GM12874 (cell line): ENCODE results near the gene TMEM209.

Experiments
- TF ChIP-seq, protein P1 (sequence below): IDR thresholded peaks from 2 replicates; pipeline ENCODE4 v1.5.1; 2011; ENCODE audit warnings: low read depth, mild to moderate bottlenecking, control low read depth, low read length, moderate library complexity; ENCODE audit not compliant: insufficient read depth

TMEM209 gene

GRCh38 chr7:130218806-130219620, 13.8 kb upstream of the TMEM209 start:
- TF ChIP-seq, protein P1, sequence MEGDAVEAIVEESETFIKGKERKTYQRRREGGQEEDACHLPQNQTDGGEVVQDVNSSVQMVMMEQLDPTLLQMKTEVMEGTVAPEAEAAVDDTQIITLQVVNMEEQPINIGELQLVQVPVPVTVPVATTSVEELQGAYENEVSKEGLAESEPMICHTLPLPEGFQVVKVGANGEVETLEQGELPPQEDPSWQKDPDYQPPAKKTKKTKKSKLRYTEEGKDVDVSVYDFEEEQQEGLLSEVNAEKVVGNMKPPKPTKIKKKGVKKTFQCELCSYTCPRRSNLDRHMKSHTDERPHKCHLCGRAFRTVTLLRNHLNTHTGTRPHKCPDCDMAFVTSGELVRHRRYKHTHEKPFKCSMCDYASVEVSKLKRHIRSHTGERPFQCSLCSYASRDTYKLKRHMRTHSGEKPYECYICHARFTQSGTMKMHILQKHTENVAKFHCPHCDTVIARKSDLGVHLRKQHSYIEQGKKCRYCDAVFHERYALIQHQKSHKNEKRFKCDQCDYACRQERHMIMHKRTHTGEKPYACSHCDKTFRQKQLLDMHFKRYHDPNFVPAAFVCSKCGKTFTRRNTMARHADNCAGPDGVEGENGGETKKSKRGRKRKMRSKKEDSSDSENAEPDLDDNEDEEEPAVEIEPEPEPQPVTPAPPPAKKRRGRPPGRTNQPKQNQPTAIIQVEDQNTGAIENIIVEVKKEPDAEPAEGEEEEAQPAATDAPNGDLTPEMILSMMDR, result no peak

DNA sequence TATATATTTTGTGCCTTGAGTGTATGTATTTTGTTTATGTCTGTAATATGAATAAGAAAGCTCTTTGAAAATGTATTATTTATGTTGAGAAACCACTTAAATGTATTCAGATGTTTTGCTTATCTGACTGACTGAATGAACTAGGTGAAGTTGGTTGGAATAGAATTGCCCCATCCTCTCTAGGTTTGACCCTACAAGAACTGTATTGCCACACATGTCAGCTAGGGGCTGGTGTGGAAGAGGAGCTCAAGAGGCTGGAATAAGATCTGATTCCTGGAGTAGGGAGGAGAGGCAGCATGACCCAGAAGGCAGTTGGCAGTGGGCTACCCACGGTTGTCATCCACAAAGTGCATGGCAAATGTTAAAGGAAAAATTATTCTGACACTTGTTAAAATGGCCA, 11.5 kb upstream of the TMEM209 start:
- TF ChIP-seq, protein P1, result no peak

DNA sequence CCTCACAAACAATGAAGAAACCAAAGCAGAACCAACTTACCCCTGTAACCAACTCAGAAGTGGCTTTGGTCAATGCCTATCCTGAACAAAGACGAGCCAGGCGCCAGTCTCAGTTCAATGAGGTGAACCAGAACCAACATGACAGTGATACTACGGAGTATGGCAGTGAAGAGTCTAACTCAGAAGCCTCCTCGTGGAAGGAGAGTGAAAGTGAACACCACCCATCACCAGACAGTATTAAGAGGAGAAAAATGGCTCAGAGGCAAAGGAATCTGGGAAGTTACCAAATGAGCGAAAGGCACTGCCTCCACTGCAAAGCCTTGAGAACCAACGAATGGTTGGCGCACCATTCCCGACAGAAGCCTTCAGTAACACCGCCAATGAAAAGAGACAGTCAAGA, 10.8 kb upstream of the TMEM209 start:
- TF ChIP-seq, protein P1, result no peak

DNA sequence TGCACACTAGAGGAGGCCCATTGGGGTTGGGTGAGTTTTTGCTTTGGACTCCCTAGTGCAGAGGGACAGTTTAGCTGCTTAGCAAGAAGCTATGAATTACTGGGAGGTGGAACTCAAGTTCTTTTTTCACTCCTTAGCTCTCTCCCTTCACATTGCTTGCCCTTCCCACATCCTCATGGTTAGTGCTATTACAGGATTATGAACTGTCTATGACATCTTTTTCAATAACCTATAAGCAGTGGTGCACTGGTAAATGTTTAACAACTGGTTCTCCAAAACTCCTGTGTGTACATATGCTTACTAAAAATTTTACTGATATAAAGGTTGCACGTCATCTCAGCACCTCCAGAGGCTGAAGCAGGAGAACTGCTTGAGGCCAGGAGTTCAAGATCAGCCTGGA, 8.6 kb upstream of the TMEM209 start:
- TF ChIP-seq, protein P1, result no peak

DNA sequence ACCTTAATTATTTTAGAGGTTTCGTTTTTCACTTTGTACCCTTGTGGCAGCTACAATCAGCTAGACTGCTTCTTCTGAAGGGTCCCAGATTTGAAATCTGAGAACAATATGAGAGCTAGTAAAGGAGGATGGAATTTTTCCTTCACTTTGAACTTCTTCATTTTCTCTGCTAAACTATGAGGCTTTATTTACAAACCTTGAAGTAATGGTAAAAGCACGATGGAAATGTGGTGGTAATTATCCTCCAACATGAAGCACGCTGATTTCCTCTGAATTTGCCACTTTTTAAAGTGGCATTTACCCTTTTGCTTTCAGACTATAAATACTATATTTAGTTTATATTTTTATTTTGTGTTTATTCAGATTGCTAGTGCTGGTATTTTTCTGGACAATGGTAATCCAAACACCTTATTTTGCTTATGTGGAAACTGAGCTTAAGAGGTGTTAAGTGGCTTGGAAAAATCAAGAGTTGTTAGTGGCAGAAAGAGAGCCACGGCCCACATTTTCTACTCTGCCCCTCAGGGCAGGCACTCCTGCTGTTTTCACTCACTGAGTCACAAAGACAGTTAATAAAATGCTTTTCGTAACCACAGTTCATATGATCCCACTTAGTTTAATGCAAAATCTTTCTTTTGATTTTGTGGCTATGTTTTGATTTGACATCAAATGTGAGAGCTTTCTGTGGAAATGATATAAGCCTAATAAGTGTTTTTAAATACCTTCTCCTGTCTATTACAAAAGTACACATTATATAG, 5.2 kb upstream of the TMEM209 start:
- TF ChIP-seq, protein P1, result no peak

- TF ChIP-seq, protein P1, result no peak
These were observed 3.3 kb upstream of the TMEM209 start for GRCh38 chr7:130208516-130208915.

DNA sequence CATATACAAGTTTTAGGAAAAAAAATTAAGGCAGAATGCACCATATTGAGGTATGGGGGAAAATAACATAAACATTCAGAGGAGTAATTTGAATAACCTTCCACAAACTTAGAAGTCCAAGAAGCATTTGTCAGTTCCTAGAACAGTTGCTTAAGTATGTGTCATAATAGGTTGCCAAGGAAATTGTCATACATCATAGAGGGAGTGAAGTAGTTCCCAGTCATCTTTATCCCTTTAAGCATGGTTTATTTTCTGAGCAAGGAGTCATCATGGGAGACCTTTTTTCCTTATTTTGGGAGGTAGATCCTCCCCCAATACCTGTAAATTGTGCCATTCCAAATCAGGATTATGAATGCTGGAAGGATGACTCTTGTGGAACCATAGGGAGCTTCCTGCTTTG, 2.4 kb upstream of the TMEM209 start, which contains the start of gene SSMEM1:
Gene SSMEM1 (plus strand): TSS at position 219 of the 400 bp plus-strand sequence. CDS start 51 bp downstream, at position 270.
- TF ChIP-seq, protein P1, result no peak
